Ovary (tissue), 9 donors: ENCODE results near the gene ADAMTSL3. TPM values are rescaled to one million over a fixed set of nuclear protein-coding genes. Genes with fewer than 3 reads are reported as not detected.

Source experiments
- DNase-seq, 5 donors: peaks; one replicate each; pipeline ENCODE4 v3.0.0-alpha.2; 2019 to 2020
- H3K27ac ChIP-seq, 2 donors: fragments of 200-600 bp; one replicate each; pipeline versions ENCODE4 v1.5.1 to v1.8.0; 2019 to 2022
- H3K27me3 ChIP-seq: fragments of 200-600 bp; one replicate; pipeline ENCODE4 v1.8.0; 2022
- H3K36me3 ChIP-seq: fragments of 200-600 bp; sonication (generic); one replicate; pipeline ENCODE4 v1.5.1; 2019
- H3K4me1 ChIP-seq: one replicate; pipeline ENCODE4 v1.8.1; 2013; ENCODE audit warnings: mild to moderate bottlenecking, moderate library complexity; ENCODE audit not compliant: insufficient read depth
- H3K4me3 ChIP-seq: fragments of 200-600 bp; sonication (generic); one replicate; pipeline ENCODE4 v1.5.1; 2017
- H3K9me3 ChIP-seq, 2 donors: fragments of 200-600 bp in 1 of 2; sonication (generic) in 1 of 2; one replicate each; pipeline versions ENCODE4 v1.5.1 to v1.8.1; 2013 to 2019; ENCODE audit warnings: mild to moderate bottlenecking in 1 of 2, moderate library complexity in 1 of 2
- CTCF ChIP-seq, 3 donors: fragments of 450-650 bp in 2 of 3; fragments of 200-600 bp in 1 of 3; IDR thresholded peaks; one replicate each; pipeline versions ENCODE4 v1.5.1 to v1.8.0; 2016 to 2022; ENCODE audit warnings: antibody characterized with exemption in 3 of 3, mild to moderate bottlenecking in 1 of 3
- EP300 ChIP-seq: sonication (generic); formaldehyde crosslinking; IDR thresholded peaks from one replicate; pipeline ENCODE4 v1.6.1; 2017; ENCODE audit warnings: antibody characterized with exemption
- POLR2A ChIP-seq: fragments of 450-650 bp; IDR thresholded peaks from one replicate; pipeline ENCODE4 v1.6.1; 2017; ENCODE audit warnings: antibody characterized with exemption, mild to moderate bottlenecking, moderate library complexity
- WGBS, 3 donors: extraction: QIAGEN DNeasy Blood & Tissue Kit in 1 of 3; methylation state at CpG; one replicate each; pipeline versions ENCODE4 v1.1.5 to v1.1.7; 2013 to 2017; 5-methylcytosine and 5-hydroxymethylcytosine counted together
- intact Hi-C, 4 donors: fragments of 100-400 bp; cut with DNase I; formaldehyde crosslinking; loops; one replicate each; pipeline versions ENCODE4 v1.11.0 to v1.15.1; 2022 to 2023
- polyA plus RNA-seq, 2 donors: library from polyadenylated mRNA; stranded (reverse); fragments of 200-250 nt in 1 of 2; fragments of 350-450 nt in 1 of 2; fragmentation: Illumina TruSeq in 1 of 2; extraction: RNeasy Lipid Tissue Mini Kit (QIAGEN cat#74804) in 1 of 2; gene quantifications; one replicate each; pipeline ENCODE4 v1.2.3, GENCODE V29; 2013 to 2014
- total RNA-seq, 7 donors: library from RNA; depleted of rRNA in 2 of 7; stranded (reverse); fragments of >200 nt in 2 of 7; fragmentation: NEBNext Ultra II Directional in 3 of 7; extraction: Animal tissue kit (Norgen Biotek cat#: 25700) in 3 of 7; gene quantifications; one replicate each; pipeline versions ENCODE4 v1.1.0 to v1.2.4, GENCODE V29; 2016 to 2023
- donor health status: DM: no; HTN: no; CAD: no; lungs with moderate emphysema.
- donor health status: DM: no; HTN: no; CAD: no.
- donor health status: Bipolar disorder and iron deficiency.
- donor health status: DM: yes; HTN: yes; CAD: no.
- donor health status: DM: no; HTN: no; CAD: no.
- donor health status: DM: yes; HTN: yes; CAD: no.

The ADAMTSL3 gene
- total and polyA plus RNA-seq, 9 donors: 0.96 to 9.0 (median 3.7) TPM

GRCh38 chr15:83816124-83816883, 162.4 kb downstream of the ADAMTSL3 start:
- H3K9me3 ChIP-seq: no peaks in the 10 kb centered on the region
- H3K4me1 ChIP-seq: no peaks in the 10 kb centered on the region
- H3K4me3 ChIP-seq: no peak overlapping the region
- H3K36me3 ChIP-seq: no peaks in the 10 kb centered on the region
- no peak for DNase-seq
- 81 to 90% (median 87%) methylated on average over 8 of the region's 8 CpGs for WGBS, 3 donors
- TF ChIP-seq POLR2A (no peak), EP300 (no peak), CTCF (IDR thresholded peaks at IDR 0.05) (no peak)
- no peaks in the 10 kb centered on the region for H3K27me3 ChIP-seq
- intact Hi-C loops: loop anchor here in 1 of 4 donors (10.0 kb wide), 1 partner anchor 198 kb away; no protein-coding TSS in a partner anchor
- no peak overlapping the region for H3K27ac ChIP-seq

- Histone ChIP-seq H3K9me3 (no peaks in the 10 kb centered on the region), H3K4me3 (no peak overlapping the region), H3K4me1 (no peaks in the 10 kb centered on the region), H3K27me3 (no peaks in the 10 kb centered on the region), H3K27ac (no peak overlapping the region), H3K36me3 (no peaks in the 10 kb centered on the region)
- intact Hi-C loops: loop anchor here in 1 of 4 donors (10.0 kb wide), 1 partner anchor 196 kb away; no protein-coding TSS in a partner anchor
- TF ChIP-seq EP300: no peak
- TF ChIP-seq CTCF (IDR thresholded peaks at IDR 0.05): no peak
- no peak for TF ChIP-seq POLR2A
- WGBS, 3 donors: 71 to 88% (median 85%) methylated on average over 8 of the region's 8 CpGs
- DNase-seq: no peak
These were observed 164.7 kb downstream of the ADAMTSL3 start for GRCh38 chr15:83818591-83818990.

GRCh38 chr15:83830381-83830780, 176.5 kb downstream of the ADAMTSL3 start:
- WGBS, 3 donors: 64 to 86% (median 75%) methylated on average over 4 of the region's 4 CpGs
- Histone ChIP-seq H3K27ac (no peak overlapping the region), H3K4me3 (no peak overlapping the region), H3K4me1 (no peaks in the 10 kb centered on the region), H3K27me3 (no peaks in the 10 kb centered on the region), H3K9me3 (no peaks in the 10 kb centered on the region), H3K36me3 (no peaks in the 10 kb centered on the region)
- intact Hi-C loops: no loop called here
- TF ChIP-seq CTCF (IDR thresholded peaks at IDR 0.05) (no peak), EP300 (no peak), POLR2A (no peak)
- no peak for DNase-seq

GRCh38 chr15:83833569-83833968, 179.6 kb downstream of the ADAMTSL3 start:
- Histone ChIP-seq H3K4me3 (no peak overlapping the region), H3K36me3 (no peaks in the 10 kb centered on the region), H3K27me3 (no peaks in the 10 kb centered on the region), H3K9me3 (no peaks in the 10 kb centered on the region), H3K27ac (no peak overlapping the region), H3K4me1 (peaks cover 2% of the 10 kb centered on the region)
- no peak for DNase-seq
- TF ChIP-seq POLR2A: no peak
- TF ChIP-seq EP300: no peak
- no peak for TF ChIP-seq CTCF (IDR thresholded peaks at IDR 0.05)
- 82 to 85% (median 85%) methylated on average over 4 of the region's 4 CpGs for WGBS, 3 donors
- intact Hi-C loops: no loop called here
